ENCODE results near the gene ZNF766.

GRCh38 chr19:52244021-52244420 lies 25.4 kb upstream of the ZNF766 start:
- TF ChIP-seq CTCF (IDR thresholded peaks at IDR 0.05) = no peak
- TF ChIP-seq MAFK (IDR thresholded peaks at IDR 0.05; ENCODE audit: partially characterized antibody) = no peak
- no peak for TF ChIP-seq REST (IDR thresholded peaks at IDR 0.05)
- no peak for TF ChIP-seq POLR2A (IDR thresholded peaks at IDR 0.05; ENCODE audit: low read length)
- TF ChIP-seq EP300 (IDR thresholded peaks at IDR 0.05) = no peak
- TF ChIP-seq SMC3 (IDR thresholded peaks at IDR 0.05) = no peak
- no peak for TF ChIP-seq RARB (CRISPR knock-in tag; IDR thresholded peaks at IDR 0.05)
- TF ChIP-seq RFX5 (IDR thresholded peaks at IDR 0.05) = no peak
- TF ChIP-seq ZC3H11A (IDR thresholded peaks at IDR 0.05) = no peak
- no peak for TF ChIP-seq BHLHE40 (IDR thresholded peaks at IDR 0.05; ENCODE audit: low read depth, low read length)
- TF ChIP-seq MYC (IDR thresholded peaks at IDR 0.05; ENCODE audit: borderline replicate concordance, low read length) = no peak
